Activated T-helper 9 cell treated with anti-CD3 and anti-CD28 coated beads, Interleukin-2, amount 50 U/mL, for 16 hours (primary cell): Measurements from ENCODE around the gene FOXO1.

Experiments
- DNase-seq: peaks from one replicate; pipeline ENCODE4 v3.0.0-alpha.2; 2020; ENCODE audit warnings: low read depth

FOXO1 gene

DNA sequence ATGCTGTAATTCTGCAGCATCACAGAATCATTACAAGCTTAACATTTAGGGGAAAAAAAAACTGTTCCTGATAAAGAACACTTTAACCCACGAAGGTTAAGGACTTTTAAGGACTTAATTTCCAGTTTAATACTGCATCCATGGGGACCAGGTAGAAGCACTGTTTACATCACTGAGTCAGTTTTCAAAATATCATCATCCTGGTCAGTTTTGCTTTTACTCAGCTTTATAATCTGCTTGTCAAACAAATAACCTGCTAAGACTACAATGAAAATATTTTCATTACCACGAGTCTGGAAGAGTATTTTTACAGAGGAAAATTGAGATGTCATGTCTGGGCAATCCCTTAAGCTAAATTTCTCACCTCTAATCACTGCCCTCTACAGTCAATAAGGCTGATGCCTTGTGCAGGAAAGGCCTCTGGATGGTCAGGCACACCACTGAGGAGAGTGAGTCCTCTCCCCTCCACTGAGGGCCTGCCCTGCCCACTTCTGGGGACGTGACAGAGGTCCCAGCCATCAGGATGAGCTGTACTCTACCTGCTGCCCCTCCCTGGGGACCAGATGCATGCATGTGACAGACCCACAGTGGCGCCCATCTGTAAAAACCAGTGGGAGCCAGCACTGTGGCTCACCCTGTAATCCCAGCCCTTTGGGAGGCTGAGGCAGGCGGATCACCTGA is 31.0 kb downstream of the FOXO1 start:
- no peak for DNase-seq

DNA sequence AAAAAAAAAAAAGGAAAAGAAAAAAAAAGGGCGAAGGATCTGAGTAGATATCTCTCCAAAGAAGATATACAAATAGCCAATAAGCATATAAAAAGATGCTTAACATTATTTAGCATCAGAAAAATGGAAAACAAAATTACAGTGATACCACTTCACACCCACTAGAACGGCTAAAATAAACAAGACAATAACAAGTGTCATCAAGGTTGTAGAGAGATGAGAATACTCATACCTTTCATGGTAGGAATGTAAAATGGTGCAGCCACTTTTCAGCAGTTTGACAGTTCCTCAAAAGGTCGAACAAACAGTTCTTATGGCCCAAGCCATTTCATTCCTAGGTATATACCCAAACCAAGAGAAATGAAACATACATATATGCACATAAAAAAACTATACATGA is 33.5 kb downstream of the FOXO1 start:
- DNase-seq: no peak

DNA sequence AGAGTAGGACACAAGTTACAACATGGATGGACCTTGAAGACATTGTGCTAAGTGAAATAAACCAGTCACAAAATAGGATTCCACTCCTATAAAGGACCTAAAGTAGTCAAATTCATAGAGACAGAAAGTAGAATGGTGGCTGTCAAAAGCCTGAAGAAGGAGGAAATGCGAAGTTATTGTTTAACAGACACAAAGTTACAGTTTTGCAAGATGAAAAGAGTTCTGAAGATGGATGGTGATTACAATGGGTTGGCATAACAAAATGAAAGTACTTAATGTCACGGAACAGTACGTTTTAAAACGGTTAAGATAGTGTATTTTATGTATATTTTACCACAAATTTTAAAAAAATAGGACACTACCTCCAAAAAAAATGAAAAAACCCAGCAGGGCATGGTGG is 34.8 kb downstream of the FOXO1 start:
- DNase-seq: no peak

GRCh38 chr13:40629678-40630384 is 36.6 kb downstream of the FOXO1 start:
- no peak for DNase-seq

- DNase-seq: no peak
Observed at GRCh38 chr13:40626977-40627376, 39.5 kb downstream of the FOXO1 start.

DNA sequence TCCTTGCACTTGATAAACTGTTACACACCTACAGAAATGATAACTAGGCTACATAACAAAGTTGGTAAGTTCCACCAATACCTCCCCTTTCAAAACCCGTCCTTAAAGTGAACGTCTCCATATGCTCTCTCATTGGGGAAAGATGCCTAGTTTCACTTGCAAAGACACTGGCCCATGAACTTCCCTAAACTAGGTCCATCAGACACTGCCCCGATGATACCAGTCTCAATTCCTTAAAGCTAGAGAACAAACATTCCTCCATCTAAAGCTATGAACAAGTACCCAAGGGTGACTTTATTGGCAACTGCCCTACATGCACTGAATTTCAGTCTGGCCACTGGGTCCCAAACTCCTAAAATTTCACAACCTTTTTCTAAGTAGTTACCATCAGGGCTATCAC is 39.9 kb downstream of the FOXO1 start:
- no peak for DNase-seq

DNA sequence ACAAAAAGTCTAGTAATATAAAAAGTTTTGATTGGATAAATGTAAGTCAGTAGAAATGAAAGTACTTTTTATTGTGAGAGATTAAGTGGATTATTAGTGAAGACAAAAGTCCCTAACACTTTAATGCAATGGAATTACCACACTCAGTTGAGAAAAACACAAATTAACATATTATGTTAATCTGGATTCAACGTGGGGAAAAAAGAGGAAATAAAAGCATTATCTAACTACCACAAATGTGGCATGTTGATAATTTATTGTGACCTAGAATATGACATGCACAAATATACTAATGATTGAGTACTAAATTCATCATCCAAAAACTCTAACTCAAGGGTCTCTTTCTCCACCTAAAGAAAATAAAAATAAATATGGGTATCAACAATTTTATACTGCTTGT is 41.5 kb downstream of the FOXO1 start:
- DNase-seq: no peak

GRCh38 chr13:40624383-40624782 is 42.1 kb downstream of the FOXO1 start:
- DNase-seq: no peak

- DNase-seq: no peak
Observed at GRCh38 chr13:40622761-40623160, 43.7 kb downstream of the FOXO1 start.

DNA sequence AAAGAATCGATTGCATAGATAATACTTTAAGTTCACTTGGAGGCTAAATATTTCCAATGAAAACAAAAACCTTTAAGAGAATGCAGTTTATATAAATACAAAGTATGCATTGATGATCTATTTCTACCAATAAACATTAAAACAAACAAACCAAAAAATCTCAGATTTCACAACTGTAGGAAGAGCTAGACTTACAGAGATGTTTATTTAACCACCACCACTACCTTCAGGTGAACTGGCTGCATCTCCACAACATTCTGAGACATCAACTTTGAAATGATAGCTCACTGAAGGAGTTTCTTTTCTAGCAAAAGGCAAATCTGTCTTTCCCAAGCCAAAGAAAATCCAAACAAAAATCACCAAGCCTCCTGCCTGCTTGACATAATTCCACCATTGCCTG is 44.2 kb downstream of the FOXO1 start:
- no peak for DNase-seq

GRCh38 chr13:40619479-40619814 is 47.0 kb downstream of the FOXO1 start:
- no peak for DNase-seq

DNA sequence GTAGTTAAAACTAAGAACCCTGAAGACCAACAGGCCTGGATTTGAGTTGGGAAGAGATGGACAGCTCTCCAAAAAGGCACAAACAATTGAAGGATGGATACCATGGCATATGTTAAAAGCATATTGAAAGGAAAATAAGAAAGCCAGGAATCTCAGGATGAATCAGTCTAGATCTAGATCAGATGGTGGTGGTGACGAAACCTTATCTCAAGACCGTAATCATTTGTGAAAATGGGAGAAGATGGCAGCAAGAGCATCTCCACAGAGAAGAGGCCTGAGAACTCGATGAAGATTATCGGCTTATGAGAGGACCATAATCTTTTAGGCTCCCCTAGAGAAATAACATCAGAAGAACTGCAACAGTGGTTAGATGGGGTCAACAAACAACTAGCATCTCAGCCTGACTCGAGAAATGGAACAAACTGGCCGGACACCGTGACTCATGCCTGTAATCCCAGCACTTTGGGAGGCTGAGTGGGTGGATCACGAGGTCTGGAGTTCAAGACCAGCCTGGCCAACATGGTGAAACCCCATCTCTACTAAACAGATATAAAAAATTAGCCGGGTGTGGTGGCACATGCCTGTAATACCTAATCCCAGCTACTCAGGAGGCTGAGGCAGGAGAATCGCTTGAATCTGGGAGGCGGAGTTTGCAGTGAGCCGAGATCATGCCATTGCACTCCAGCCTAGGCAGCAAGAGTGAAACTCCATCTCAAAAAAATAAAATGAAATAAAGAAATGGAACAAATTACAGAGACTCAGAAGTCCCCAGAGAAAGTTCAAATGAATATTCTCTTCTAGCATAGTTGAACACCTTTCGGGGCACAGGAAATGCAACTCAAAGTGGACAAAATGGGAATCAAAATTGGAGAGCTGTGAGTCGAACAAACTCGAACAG is 47.6 kb downstream of the FOXO1 start:
- DNase-seq: no peak

DNA sequence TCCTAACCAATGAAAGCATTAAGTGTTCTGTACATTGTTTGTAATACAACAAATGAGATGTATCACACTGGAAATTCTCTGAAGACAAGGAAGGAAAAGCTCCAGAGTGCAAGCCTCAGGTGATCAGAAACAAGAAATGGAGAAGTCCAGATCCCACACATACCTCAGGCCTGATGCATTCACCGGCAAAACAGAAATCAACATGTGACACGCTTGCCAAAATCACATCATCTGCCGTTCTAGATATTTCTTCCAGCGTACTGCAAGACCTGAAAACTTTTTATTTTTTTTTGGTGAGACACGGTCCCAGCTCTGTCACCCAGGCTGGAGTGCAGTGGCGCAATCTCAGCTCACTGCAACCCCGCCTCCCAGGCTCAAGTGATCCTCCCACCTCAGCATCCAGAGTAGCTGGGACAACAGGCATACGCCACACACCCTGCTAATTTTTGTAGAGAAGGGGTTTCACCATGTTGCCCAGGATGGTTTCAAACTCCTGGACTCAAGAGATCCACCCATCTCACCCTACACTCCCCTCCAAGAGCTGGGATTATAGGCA is 48.6 kb downstream of the FOXO1 start:
- DNase-seq: no peak

- DNase-seq: no peak
Observed at GRCh38 chr13:40615619-40616018, 50.8 kb downstream of the FOXO1 start.

DNA sequence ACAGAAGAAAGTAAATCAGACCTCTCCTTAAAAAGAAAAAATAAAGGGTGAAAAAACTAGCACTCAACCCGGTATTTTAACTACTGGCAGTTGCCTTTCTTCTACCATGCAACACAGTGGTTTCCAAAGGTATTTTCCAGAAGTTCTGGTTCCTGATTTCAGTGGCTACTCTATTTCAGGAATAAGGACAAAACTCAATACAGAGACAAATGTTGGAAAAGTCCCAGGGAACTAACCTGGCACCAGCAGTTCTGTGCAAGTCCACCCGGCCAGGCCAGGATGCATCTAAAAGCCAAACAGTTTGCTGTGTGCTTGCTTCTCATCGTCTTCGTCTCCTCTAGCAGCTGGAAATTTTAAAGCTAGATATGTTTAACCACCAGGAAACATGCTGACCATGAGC is 52.5 kb downstream of the FOXO1 start:
- DNase-seq: no peak

GRCh38 chr13:40613192-40613818 is 53.1 kb downstream of the FOXO1 start:
- peak; percentile 30 for DNase-seq

GRCh38 chr13:40612041-40612440 is 54.4 kb downstream of the FOXO1 start:
- no peak for DNase-seq

GRCh38 chr13:40611635-40612034 is 54.8 kb downstream of the FOXO1 start:
- DNase-seq: no peak

DNA sequence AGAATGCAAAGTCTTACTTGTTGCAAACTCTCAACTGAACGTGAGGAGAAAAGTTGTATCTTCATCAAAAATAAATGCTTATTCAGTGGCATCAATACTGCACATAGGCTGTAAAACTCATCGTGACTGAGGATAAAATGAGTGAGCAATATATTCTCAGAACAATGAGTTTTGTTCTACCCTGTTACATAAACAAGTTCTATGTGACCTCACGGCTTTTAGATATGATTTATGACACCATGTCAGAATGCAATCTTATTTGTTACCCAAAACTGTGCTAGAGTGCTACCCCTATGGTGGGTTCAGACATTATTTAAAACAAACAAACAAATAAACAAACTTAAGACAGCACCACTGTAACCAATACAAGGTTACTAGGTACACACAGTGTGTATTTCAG is 55.4 kb downstream of the FOXO1 start:
- no peak for DNase-seq

DNA sequence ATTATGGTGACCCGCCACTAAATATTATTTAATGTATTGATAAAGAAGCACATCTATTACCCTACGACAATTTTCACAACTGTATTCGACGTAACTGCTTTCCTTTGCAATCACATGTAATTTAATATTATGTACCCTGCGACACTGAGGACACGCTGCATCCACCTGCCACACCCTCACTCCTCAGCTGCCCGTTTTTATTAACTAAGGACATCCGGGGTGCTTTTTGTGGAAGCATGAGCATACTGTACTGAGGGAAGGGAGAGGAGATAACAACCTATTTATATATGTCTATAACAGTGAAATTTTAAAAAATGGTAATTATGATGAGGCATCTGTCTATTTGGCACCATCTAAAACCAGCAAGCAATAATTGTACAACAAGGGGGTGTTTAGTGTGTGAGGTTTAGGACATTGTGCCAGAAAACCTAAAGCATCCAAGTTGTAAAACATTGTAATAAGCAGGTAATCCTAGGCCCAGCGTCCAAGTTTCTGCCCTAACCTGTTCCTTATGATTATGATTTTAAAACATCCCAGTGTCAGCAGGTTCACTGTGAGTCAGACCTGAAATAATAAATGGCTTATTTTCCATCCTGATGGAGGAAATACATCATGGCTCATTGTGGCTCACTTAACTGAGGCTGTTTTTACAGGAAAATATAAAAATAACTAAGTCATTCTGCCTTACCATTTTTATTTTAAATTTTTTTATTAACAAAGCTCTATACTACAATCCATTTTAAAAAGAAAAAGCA is 56.3 kb downstream of the FOXO1 start:
- no peak for DNase-seq

DNA sequence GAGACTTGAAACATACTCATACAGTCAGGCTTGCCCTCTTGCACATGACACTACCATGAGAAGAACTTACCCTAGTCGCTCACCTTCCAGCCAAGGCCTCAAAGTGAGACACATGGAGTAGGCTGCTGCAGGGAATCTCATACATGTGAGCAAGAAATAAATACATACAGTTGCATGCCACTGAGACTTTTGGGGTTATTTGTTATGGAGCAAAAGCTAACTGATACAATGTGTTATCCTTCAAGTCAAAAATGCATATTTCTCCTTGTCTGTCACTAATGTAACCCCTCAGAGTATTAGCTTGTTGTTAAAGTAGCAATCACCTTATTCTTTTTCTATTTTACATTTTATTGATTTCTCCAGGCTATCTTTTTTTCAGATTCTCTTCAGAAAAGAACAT is 58.1 kb downstream of the FOXO1 start:
- no peak for DNase-seq

- DNase-seq: no peak
Observed at GRCh38 chr13:40605573-40605972, 60.9 kb downstream of the FOXO1 start.
